Neural cell (in vitro differentiated cells): Measurements from ENCODE around the gene MAT2A. TPM values are rescaled to one million over a fixed set of nuclear protein-coding genes. Genes with fewer than 3 reads are reported as not detected.

Source experiments
- H2AFZ ChIP-seq: fragments of 200-600, 300-800 bp; sonication (generic), shearing (Covaris generic); 2 replicates; pipeline ENCODE4 v1.6.0; 2014; ENCODE audit warnings: low read depth, mild to moderate bottlenecking, antibody characterized with exemption, low read length, moderate library complexity
- H3F3A ChIP-seq: fragments of 200-600 bp; shearing (Covaris generic); 2 replicates; pipeline ENCODE4 v1.6.1; 2016; ENCODE audit warnings: mild to moderate bottlenecking, moderate library complexity, mixed read lengths, antibody characterized with exemption, low read length; ENCODE audit not compliant: insufficient read depth, poor library complexity, severe bottlenecking
- H3K27ac ChIP-seq: fragments of 200-600, 300-800 bp; sonication (generic), shearing (Covaris generic); 2 replicates; pipeline ENCODE4 v1.5.1; 2014; ENCODE audit warnings: mild to moderate bottlenecking, low read length, moderate library complexity
- H3K27me3 ChIP-seq: fragments of 300-800, 200-600 bp; sonication (generic), shearing (Covaris generic); 2 replicates; pipeline ENCODE4 v1.6.0; 2014; ENCODE audit warnings: mild to moderate bottlenecking, low read depth, low read length, moderate library complexity; ENCODE audit not compliant: insufficient read depth
- H3K36me3 ChIP-seq: fragments of 300-800, 200-600 bp; sonication (generic), shearing (Covaris generic); 2 replicates; pipeline ENCODE4 v1.5.1; 2014; ENCODE audit warnings: mild to moderate bottlenecking, antibody characterized with exemption, low read length, moderate library complexity; ENCODE audit not compliant: insufficient read depth
- H3K4me2 ChIP-seq: fragments of 300-800, 200-600 bp; sonication (generic), shearing (Covaris generic); 2 replicates; pipeline ENCODE4 v1.6.0; 2014; ENCODE audit warnings: mild to moderate bottlenecking, low read length
- H3K4me3 ChIP-seq: fragments of 300-800, 200-600 bp; sonication (generic), shearing (Covaris generic); 2 replicates; pipeline ENCODE4 v1.5.1; 2014; ENCODE audit warnings: mild to moderate bottlenecking, low read length, moderate library complexity
- H3K79me2 ChIP-seq: fragments of 200-600 bp; shearing (Covaris generic); replicated peaks from 2 replicates; pipeline ENCODE4 v1.6.0; 2014; ENCODE audit warnings: mild to moderate bottlenecking, low read length, moderate library complexity; ENCODE audit not compliant: insufficient read depth
- H3K9ac ChIP-seq: fragments of 300-800, 200-600 bp; sonication (generic), shearing (Covaris generic); 2 replicates; pipeline ENCODE4 v1.6.1; 2016; ENCODE audit warnings: mild to moderate bottlenecking, low read length, mixed read lengths
- H3K9me2 ChIP-seq: fragments of 200-600 bp; shearing (Covaris generic); 2 replicates; pipeline ENCODE4 v1.6.1; 2016; ENCODE audit warnings: mild to moderate bottlenecking, low read length, mixed read lengths; ENCODE audit not compliant: insufficient read depth
- H3K9me3 ChIP-seq: fragments of 200-600, 300-800 bp; sonication (generic), shearing (Covaris generic); 2 replicates; pipeline ENCODE4 v1.6.1; 2016; ENCODE audit warnings: mild to moderate bottlenecking, mixed run types, low read length, moderate library complexity, mixed read lengths
- H4K20me1 ChIP-seq: fragments of 200-600 bp; shearing (Covaris generic); 2 replicates; pipeline ENCODE4 v1.6.1; 2016; ENCODE audit warnings: mild to moderate bottlenecking, mixed run types; ENCODE audit not compliant: insufficient read depth
- CTCF ChIP-seq: fragments of 450-650 bp; IDR thresholded peaks from 2 replicates; pipeline ENCODE4 v1.5.1; 2014; ENCODE audit warnings: antibody characterized with exemption, mild to moderate bottlenecking, moderate library complexity; ENCODE audit not compliant: poor library complexity, severe bottlenecking
- EP300 ChIP-seq: fragments of 450-650 bp; conservative IDR thresholded peaks from 2 replicates; pipeline ENCODE4 v1.6.1; 2014; ENCODE audit warnings: antibody characterized with exemption, mild to moderate bottlenecking, moderate library complexity; ENCODE audit not compliant: poor library complexity, severe bottlenecking
- EZH2 ChIP-seq: fragments of 200-600, 300-800 bp; shearing (Covaris generic), sonication (generic); IDR thresholded peaks from 2 replicates; pipeline ENCODE4 v1.6.1; 2014; ENCODE audit warnings: antibody characterized with exemption, low read length, borderline replicate concordance, mild to moderate bottlenecking; ENCODE audit not compliant: insufficient read depth, poor library complexity, severe bottlenecking
- MXI1 ChIP-seq: fragments of 450-650 bp; conservative IDR thresholded peaks from 2 replicates; pipeline ENCODE4 v1.6.1; 2014; ENCODE audit warnings: antibody characterized with exemption, mild to moderate bottlenecking; ENCODE audit not compliant: poor library complexity, severe bottlenecking
- POLR2AphosphoS5 ChIP-seq: IDR thresholded peaks from 2 replicates; pipeline ENCODE4 v1.6.1; 2012
- RAD21 ChIP-seq: fragments of 450-650 bp; conservative IDR thresholded peaks from 2 replicates; pipeline ENCODE4 v1.6.1; 2014; ENCODE audit warnings: antibody characterized with exemption, mild to moderate bottlenecking, moderate library complexity
- SMC3 ChIP-seq: fragments of 450-650 bp; conservative IDR thresholded peaks from 2 replicates; pipeline ENCODE4 v1.6.1; 2014; ENCODE audit warnings: antibody characterized with exemption, mild to moderate bottlenecking, moderate library complexity; ENCODE audit not compliant: poor library complexity
- TAF1 ChIP-seq: IDR thresholded peaks from 2 replicates; pipeline ENCODE4 v1.6.1; 2012; ENCODE audit warnings: low read depth
- polyA plus RNA-seq: library from polyadenylated mRNA; depleted of rRNA; stranded (reverse); fragments of >200 nt; gene quantifications from 2 replicates; pipeline ENCODE4 v1.2.3, GENCODE V29; 2014
- TF ChIP-seq, protein P1 (sequence below): IDR thresholded peaks from 2 replicates; pipeline ENCODE4 v1.6.1; 2012; ENCODE audit warnings: borderline replicate concordance

Gene MAT2A
- polyA plus RNA-seq, 1 donor from 2014 or later = 230 TPM

- Histone ChIP-seq H3K4me3 (no peak overlapping the region), H2AFZ (no peak overlapping the region), H4K20me1 (no peaks in the 10 kb centered on the region), H3K79me2 (no peaks in the 10 kb centered on the region), H3K9ac (no peak overlapping the region), H3K27ac (no peak overlapping the region), H3K9me2 (no peaks in the 10 kb centered on the region), H3K9me3 (no peaks in the 10 kb centered on the region), H3K27me3 (no peaks in the 10 kb centered on the region), H3F3A (no peaks in the 10 kb centered on the region), H3K4me2 (no peak overlapping the region), H3K36me3 (no peaks in the 10 kb centered on the region)
- no peak for TF ChIP-seq EZH2
- no peak for TF ChIP-seq EP300
- TF ChIP-seq, protein P1, sequence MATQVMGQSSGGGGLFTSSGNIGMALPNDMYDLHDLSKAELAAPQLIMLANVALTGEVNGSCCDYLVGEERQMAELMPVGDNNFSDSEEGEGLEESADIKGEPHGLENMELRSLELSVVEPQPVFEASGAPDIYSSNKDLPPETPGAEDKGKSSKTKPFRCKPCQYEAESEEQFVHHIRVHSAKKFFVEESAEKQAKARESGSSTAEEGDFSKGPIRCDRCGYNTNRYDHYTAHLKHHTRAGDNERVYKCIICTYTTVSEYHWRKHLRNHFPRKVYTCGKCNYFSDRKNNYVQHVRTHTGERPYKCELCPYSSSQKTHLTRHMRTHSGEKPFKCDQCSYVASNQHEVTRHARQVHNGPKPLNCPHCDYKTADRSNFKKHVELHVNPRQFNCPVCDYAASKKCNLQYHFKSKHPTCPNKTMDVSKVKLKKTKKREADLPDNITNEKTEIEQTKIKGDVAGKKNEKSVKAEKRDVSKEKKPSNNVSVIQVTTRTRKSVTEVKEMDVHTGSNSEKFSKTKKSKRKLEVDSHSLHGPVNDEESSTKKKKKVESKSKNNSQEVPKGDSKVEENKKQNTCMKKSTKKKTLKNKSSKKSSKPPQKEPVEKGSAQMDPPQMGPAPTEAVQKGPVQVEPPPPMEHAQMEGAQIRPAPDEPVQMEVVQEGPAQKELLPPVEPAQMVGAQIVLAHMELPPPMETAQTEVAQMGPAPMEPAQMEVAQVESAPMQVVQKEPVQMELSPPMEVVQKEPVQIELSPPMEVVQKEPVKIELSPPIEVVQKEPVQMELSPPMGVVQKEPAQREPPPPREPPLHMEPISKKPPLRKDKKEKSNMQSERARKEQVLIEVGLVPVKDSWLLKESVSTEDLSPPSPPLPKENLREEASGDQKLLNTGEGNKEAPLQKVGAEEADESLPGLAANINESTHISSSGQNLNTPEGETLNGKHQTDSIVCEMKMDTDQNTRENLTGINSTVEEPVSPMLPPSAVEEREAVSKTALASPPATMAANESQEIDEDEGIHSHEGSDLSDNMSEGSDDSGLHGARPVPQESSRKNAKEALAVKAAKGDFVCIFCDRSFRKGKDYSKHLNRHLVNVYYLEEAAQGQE = no peak
- no peak for TF ChIP-seq RAD21
- no peak for TF ChIP-seq POLR2AphosphoS5
- no peak for TF ChIP-seq TAF1
- TF ChIP-seq MXI1 = no peak
- TF ChIP-seq SMC3 = no peak
- TF ChIP-seq CTCF = no peak
Measured at GRCh38 chr2:85501248-85501647, 37.7 kb upstream of the MAT2A start.

DNA sequence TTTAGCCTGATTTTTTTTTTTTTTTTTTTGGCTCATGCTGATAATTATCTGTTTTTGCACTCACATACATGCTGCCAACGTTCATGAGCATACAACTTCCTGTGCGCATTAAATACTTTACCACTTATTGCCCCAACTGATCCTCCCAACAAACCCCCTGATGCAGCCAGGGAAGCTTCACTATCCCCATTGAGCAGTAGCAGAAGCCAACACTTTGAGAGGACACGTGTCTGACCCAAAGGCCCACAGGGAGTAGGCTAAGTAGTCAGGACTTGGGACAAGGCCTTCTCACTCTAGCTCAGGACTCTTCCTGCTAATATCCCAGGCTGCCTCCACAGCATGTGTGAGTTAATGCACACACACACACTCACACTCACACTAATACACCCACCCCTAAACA lies 36.2 kb upstream of the MAT2A start:
- no peaks in the 10 kb centered on the region for H3K27me3 ChIP-seq
- no peak overlapping the region for H3K9ac ChIP-seq
- H3K4me2 ChIP-seq = no peak overlapping the region
- no peaks in the 10 kb centered on the region for H3K36me3 ChIP-seq
- no peak overlapping the region for H3K4me3 ChIP-seq
- no peak overlapping the region for H3K27ac ChIP-seq
- no peaks in the 10 kb centered on the region for H3K9me2 ChIP-seq
- TF ChIP-seq CTCF = no peak
- no peaks in the 10 kb centered on the region for H3F3A ChIP-seq
- H3K79me2 ChIP-seq = no peaks in the 10 kb centered on the region
- no peak overlapping the region for H2AFZ ChIP-seq
- H3K9me3 ChIP-seq = no peaks in the 10 kb centered on the region
- H4K20me1 ChIP-seq = no peaks in the 10 kb centered on the region
